Measurements from ENCODE around the gene SAMD1.

Gene SAMD1

GRCh38 chr19:14113762-14114414 is 23.3 kb upstream of the SAMD1 start:
- no peak for DNase-seq (ENCODE audit: low spot score)

- DNase-seq (ENCODE audit: low spot score): no peak
Observed at GRCh38 chr19:14112809-14113385, 22.3 kb upstream of the SAMD1 start.

- DNase-seq (ENCODE audit: low spot score): no peak
Observed at GRCh38 chr19:14112051-14112808, 21.7 kb upstream of the SAMD1 start.

GRCh38 chr19:14111486-14111885 is 20.9 kb upstream of the SAMD1 start:
- DNase-seq (ENCODE audit: low spot score): no peak

- no peak for DNase-seq (ENCODE audit: low spot score)
Observed at GRCh38 chr19:14110650-14111049, 20.1 kb upstream of the SAMD1 start.

- DNase-seq (ENCODE audit: low spot score): no peak
Observed at GRCh38 chr19:14107581-14108461, 17.3 kb upstream of the SAMD1 start.

GRCh38 chr19:14106840-14107239 is 16.3 kb upstream of the SAMD1 start:
- DNase-seq (ENCODE audit: low spot score): no peak

GRCh38 chr19:14105680-14106079 is 15.1 kb upstream of the SAMD1 start:
- DNase-seq (ENCODE audit: low spot score): no peak

GRCh38 chr19:14103310-14103709 is 12.8 kb upstream of the SAMD1 start:
- no peak for DNase-seq (ENCODE audit: low spot score)

GRCh38 chr19:14102756-14103155 is 12.2 kb upstream of the SAMD1 start:
- no peak for DNase-seq (ENCODE audit: low spot score)

GRCh38 chr19:14102102-14102696 is 11.6 kb upstream of the SAMD1 start:
- DNase-seq (ENCODE audit: low spot score): no peak

- no peak for DNase-seq (ENCODE audit: low spot score)
Observed at GRCh38 chr19:14101003-14101545, 10.5 kb upstream of the SAMD1 start.

- no peak for DNase-seq (ENCODE audit: low spot score)
Observed at GRCh38 chr19:14097532-14098151, 7.1 kb upstream of the SAMD1 start.

- no peak for DNase-seq (ENCODE audit: low spot score)
Observed at GRCh38 chr19:14096272-14096992, 5.9 kb upstream of the SAMD1 start.

GRCh38 chr19:14094854-14095253 is 4.3 kb upstream of the SAMD1 start:
- DNase-seq (ENCODE audit: low spot score): no peak

GRCh38 chr19:14093117-14093823 is 2.7 kb upstream of the SAMD1 start:
- DNase-seq (ENCODE audit: low spot score): no peak

GRCh38 chr19:14091813-14092462 is 1.4 kb upstream of the SAMD1 start:
- DNase-seq (ENCODE audit: low spot score): no peak

- peak; percentile 82 for DNase-seq (ENCODE audit: low spot score)
Observed at GRCh38 chr19:14091081-14091812, 696 bp upstream of the SAMD1 start.
